Mesodermal cell (in vitro differentiated cells): Measurements from ENCODE around the gene USP11.

ENCODE experiments used
- H3K27ac ChIP-seq: 2 replicates; pipeline ENCODE4 v1.7.0; 2013; ENCODE audit warnings: mild to moderate bottlenecking, low read depth, low read length, moderate library complexity; ENCODE audit not compliant: severe bottlenecking
- H3K36me3 ChIP-seq: 2 replicates; pipeline ENCODE4 v1.7.1; 2013; ENCODE audit warnings: mild to moderate bottlenecking, low read length, moderate library complexity; ENCODE audit not compliant: control insufficient read depth, insufficient read depth
- H3K4me1 ChIP-seq: one replicate; pipeline ENCODE4 v1.7.1; 2013; ENCODE audit warnings: mild to moderate bottlenecking, low read length; ENCODE audit not compliant: insufficient read depth, control insufficient read depth, poor library complexity, severe bottlenecking
- H3K4me3 ChIP-seq: 2 replicates; pipeline ENCODE4 v1.7.0; 2013; ENCODE audit warnings: low read length, control low read depth, mild to moderate bottlenecking; ENCODE audit not compliant: insufficient read depth, poor library complexity, severe bottlenecking; ENCODE audit errors: extremely low read depth
- H3K9me3 ChIP-seq: 2 replicates; pipeline ENCODE4 v1.7.1; 2013; ENCODE audit warnings: mild to moderate bottlenecking, low read length, moderate library complexity; ENCODE audit not compliant: control insufficient read depth
- WGBS, 2 experiments: methylation state at CpG; one replicate each; pipeline ENCODE4 v1.1.5; 2013; ENCODE audit warnings: missing lambda C conversion rate in 2 of 2; ENCODE audit not compliant: insufficient coverage in 2 of 2; 5-methylcytosine and 5-hydroxymethylcytosine counted together

The USP11 gene

DNA sequence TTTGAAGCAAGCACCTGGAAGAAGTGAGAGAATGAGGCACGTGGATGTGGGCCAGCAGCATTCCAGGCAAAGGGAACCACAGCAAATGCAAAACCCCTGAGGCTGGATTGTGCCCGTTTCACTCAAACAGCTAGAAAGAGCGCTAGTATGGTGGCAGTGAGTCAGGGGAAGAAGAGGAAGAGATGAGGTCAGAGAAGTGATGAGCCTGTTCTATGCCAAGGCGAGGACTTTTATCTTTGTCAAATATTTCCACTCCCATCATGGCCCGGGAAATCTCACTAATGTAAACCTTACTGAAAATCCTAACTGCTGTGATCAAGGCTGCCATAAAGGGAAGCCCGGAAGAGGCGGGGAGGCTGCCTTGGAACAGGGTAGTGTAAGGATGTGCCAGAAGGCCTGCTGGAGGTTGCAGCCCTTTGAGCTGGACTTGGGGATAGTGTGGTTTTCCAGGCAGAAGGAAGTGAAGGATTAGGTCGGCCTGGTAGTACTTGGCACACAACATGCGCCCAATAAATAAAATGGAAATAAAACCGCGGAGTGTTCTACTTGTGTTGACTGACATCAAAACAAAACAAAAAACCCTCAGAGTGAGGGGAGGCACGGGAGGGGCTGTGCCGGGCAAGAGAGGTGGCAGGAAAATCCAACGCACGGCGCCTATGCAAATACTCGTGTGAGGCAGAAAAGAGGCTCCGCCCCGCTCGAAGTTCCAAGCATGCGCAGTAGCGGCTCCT is 15.5 kb upstream of the USP11 start:
- Histone ChIP-seq H3K36me3 (peaks cover 43% of the 10 kb centered on the region), H3K4me1 (peaks cover 7% of the 10 kb centered on the region), H3K9me3 (no peaks in the 10 kb centered on the region), H3K4me3 (peak overlapping the region; percentile 14), H3K27ac (peak overlapping the region; percentile 93)
- 7 to 23% methylated on average over 5 to 12 of the region's 22 CpGs for WGBS, 2 experiments

DNA sequence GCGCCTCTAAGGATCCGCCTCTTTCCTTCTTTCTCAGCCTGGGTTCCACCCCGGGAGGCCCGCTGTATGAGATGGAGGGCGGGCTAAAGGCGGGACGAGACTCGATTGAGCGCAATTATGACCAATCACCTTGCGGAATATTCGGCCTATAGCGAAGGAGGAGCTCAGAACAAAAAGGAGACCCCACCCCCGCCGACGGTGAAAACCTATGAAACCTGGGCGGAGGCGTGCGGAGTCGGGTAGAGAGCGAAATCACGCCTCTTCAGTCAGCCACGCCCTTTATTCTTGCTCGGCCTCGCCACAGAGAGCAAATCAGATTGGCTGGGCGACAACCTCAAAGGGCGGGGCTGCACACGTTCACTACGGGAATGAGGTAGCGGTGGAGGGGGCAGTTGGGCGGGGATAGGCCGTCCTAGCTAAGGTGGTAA is 14.9 kb upstream of the USP11 start:
- 0% methylated on average over 7 of the region's 31 CpGs for WGBS, 2 experiments
- peaks cover 7% of the 10 kb centered on the region for H3K4me1 ChIP-seq
- H3K9me3 ChIP-seq: no peaks in the 10 kb centered on the region
- H3K4me3 ChIP-seq: peak overlapping the region; percentile 68
- peaks cover 40% of the 10 kb centered on the region for H3K36me3 ChIP-seq
- peak overlapping the region; percentile 97 for H3K27ac ChIP-seq

DNA sequence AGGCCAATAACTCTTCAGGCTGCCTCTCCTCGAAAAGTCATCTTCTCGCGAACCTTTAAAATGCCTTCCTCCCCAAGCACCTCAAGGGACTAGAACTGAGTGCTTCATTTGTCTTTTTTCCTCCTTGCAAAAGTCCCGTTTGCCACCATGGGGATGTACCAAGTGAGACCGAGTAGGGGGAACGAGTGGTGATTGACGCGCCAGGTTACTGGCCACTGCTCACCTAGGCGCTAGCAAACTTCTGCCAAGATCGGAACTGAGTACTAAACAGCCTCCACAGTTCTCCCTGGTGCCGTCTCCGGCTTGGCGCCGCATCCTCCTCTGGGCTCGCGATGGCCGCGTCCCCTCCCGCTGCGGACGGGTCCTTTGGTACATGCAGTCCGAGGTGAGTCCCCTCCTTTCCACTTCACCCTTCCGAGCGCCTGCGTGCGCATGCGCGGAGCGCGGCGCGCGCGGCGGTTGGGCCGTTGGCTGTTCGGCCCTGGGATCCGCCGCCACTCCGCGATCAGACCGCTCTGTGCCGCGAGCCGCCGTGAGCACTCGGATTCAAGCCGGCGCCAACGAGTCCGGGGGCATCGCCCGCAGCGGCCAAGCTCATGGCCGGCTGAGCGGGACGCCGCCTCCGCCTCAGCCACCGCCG is 14.4 kb upstream of the USP11 start, which contains the start of gene CDK16:
TSS of gene CDK16 (plus strand) at position 402 of the 640 bp plus-strand sequence. CDS start 4,877 bp downstream, outside the sequence.
- no peaks in the 10 kb centered on the region for H3K9me3 ChIP-seq
- WGBS, 2 experiments: 0% methylated on average over 37 of the region's 61 CpGs; no CpG with 5 or more reads in 1 of the 2 experiments
- peaks cover 7% of the 10 kb centered on the region for H3K4me1 ChIP-seq
- H3K36me3 ChIP-seq: peaks cover 40% of the 10 kb centered on the region
- peak within 1 kb of the TSS; percentile 97 for H3K27ac ChIP-seq
- peak within 1 kb of the TSS; percentile 68 for H3K4me3 ChIP-seq

DNA sequence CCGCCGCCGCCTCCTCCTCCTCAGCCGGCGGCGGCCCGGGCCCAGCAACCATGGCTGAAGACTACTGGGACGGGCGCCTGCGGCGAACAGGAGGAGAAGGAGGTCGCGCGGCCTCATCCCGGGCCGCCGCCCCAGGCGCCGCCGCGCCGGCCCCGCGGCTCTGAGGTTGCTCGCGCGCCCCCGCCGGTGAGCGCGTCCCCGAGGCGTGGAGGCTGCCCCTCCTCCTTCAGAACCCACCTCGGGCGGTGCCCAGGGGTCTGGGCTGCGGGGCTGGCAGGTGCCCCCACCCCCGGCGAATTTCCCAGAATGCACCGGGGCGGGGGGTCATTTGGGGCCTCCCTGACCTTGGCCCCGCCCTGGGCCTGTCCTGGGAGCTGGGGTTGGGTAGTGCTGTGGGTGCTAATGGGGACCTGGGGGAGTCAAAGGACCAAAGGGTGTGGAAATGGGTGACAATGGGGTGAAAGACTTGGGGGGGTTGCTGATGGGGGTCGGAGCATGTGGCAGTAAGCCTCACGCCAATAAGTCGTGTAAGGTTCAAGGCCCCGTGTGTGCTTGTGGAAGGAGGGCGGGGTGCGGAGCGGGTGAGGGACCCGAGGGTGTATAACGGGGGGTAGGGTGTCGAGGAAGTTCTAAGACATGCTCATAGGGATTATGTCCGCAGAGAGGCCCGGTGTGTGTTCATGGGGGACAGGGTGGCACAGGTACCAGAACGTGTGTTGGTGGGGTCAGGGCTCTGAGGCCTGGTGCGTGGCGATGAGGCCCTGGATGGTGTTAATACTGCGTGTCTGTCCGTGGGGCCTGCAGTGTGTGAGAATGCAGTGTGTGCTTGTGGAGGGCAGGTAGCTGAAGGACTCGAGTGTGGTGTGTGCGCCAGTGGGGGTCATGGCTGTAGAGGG is 13.6 kb upstream of the USP11 start:
- Histone ChIP-seq H3K9me3 (no peaks in the 10 kb centered on the region), H3K36me3 (peaks cover 40% of the 10 kb centered on the region), H3K4me3 (peak overlapping the region; percentile 68), H3K27ac (peak overlapping the region; percentile 97), H3K4me1 (peaks cover 7% of the 10 kb centered on the region)
- 3 to 20% methylated on average over 1 to 12 of the region's 60 CpGs for WGBS, 2 experiments

GRCh38 chrX:47221756-47222155 is 11.1 kb upstream of the USP11 start:
- Histone ChIP-seq H3K27ac (no peak overlapping the region), H3K4me1 (no peaks in the 10 kb centered on the region), H3K36me3 (peaks cover 50% of the 10 kb centered on the region), H3K9me3 (no peaks in the 10 kb centered on the region), H3K4me3 (no peak overlapping the region)
- WGBS, 2 experiments: 100% methylated on average over 1 of the region's 4 CpGs; no CpG with 5 or more reads in 1 of the 2 experiments

DNA sequence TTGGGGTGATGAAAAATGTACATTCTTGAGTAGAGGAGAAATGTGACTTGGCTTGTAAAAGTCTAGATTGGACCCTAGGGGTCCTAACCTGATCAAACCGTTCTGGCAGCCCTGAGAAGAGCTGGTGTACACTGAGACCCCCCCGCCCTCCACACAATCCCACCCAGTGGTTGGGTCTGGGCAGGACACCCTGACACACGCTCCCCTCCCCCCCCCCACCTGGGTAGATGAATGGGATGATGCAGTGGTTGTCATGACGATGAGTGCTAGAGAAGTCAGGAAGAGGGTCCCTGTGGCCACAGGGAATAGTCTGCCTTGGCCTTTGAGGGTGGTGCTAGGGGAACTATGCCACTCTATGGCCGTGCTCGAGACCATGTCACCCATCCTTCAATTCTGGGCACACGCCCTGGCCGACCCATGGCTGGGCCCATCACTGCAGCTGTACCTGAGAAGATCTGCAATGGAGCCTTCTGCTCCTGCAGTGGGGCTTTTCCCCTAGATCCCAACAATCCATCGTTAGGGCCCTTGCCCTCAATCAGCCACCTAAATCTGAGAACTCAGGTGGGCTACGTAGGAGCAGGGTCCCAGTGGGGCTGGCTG is 10.0 kb upstream of the USP11 start:
- 94 to 100% methylated on average over 4 of the region's 10 CpGs for WGBS, 2 experiments
- peaks cover 58% of the 10 kb centered on the region for H3K36me3 ChIP-seq
- H3K4me1 ChIP-seq: no peaks in the 10 kb centered on the region
- H3K27ac ChIP-seq: no peak overlapping the region
- no peaks in the 10 kb centered on the region for H3K9me3 ChIP-seq
- H3K4me3 ChIP-seq: no peak overlapping the region

- H3K36me3 ChIP-seq: peaks cover 64% of the 10 kb centered on the region
- 92 to 100% methylated on average over 3 to 5 of the region's 13 CpGs for WGBS, 2 experiments
- no peak overlapping the region for H3K27ac ChIP-seq
- no peak overlapping the region for H3K4me3 ChIP-seq
- H3K4me1 ChIP-seq: no peaks in the 10 kb centered on the region
- H3K9me3 ChIP-seq: no peaks in the 10 kb centered on the region
These were observed 9.1 kb upstream of the USP11 start for GRCh38 chrX:47223476-47224250.

- 93 to 100% methylated on average over 3 to 6 of the region's 17 CpGs for WGBS, 2 experiments
- Histone ChIP-seq H3K4me1 (no peaks in the 10 kb centered on the region), H3K27ac (no peak overlapping the region), H3K4me3 (no peak overlapping the region), H3K36me3 (peaks cover 70% of the 10 kb centered on the region), H3K9me3 (no peaks in the 10 kb centered on the region)
These were observed 8.4 kb upstream of the USP11 start for GRCh38 chrX:47224266-47224895.

- 100% methylated on average over 1 of the region's 4 CpGs; no CpG with 5 or more reads in 1 of the 2 experiments for WGBS, 2 experiments
- Histone ChIP-seq H3K36me3 (peaks cover 70% of the 10 kb centered on the region), H3K4me1 (no peaks in the 10 kb centered on the region), H3K4me3 (no peak overlapping the region), H3K27ac (no peak overlapping the region), H3K9me3 (no peaks in the 10 kb centered on the region)
These were observed 7.9 kb upstream of the USP11 start for GRCh38 chrX:47224896-47225290.
